Mesothelial cell of epicardium (in vitro differentiated cells): ENCODE measurements around the gene FKBP2. TPM values are rescaled to one million over a fixed set of nuclear protein-coding genes. Genes with fewer than 3 reads are reported as not detected.
A peak's percentile ranks its signal among the peaks of the same experiment; 100 is the strongest.

Source experiments
- DNase-seq, 2 experiments: peaks; one replicate each; pipeline ENCODE4 v3.0.0; 2021; ENCODE audit warnings: low spot score in 2 of 2; ENCODE audit not compliant: unreplicated experiment in 2 of 2
- H3K27ac Mint-ChIP-seq: 2 replicates; pipeline ENCODE4 v1.8.0; 2021; ENCODE audit warnings: mixed read lengths
- H3K27me3 Mint-ChIP-seq: 2 replicates; pipeline ENCODE4 v1.8.0; 2021; ENCODE audit warnings: low read depth, mixed read lengths
- H3K36me3 Mint-ChIP-seq: 2 replicates; pipeline ENCODE4 v1.8.0; 2021; ENCODE audit warnings: mixed read lengths
- H3K4me1 Mint-ChIP-seq: 2 replicates; pipeline ENCODE4 v1.8.0; 2021; ENCODE audit warnings: mixed read lengths
- H3K4me3 Mint-ChIP-seq: 2 replicates; pipeline ENCODE4 v1.8.0; 2021; ENCODE audit warnings: mild to moderate bottlenecking, moderate library complexity, mixed read lengths
- H3K9me3 Mint-ChIP-seq: 2 replicates; pipeline ENCODE4 v1.8.0; 2021; ENCODE audit warnings: mixed read lengths
- total RNA-seq: library from RNA; stranded (reverse); gene quantifications from 3 replicates; pipeline ENCODE4 v1.2.1, GENCODE V29; 2021
- TF ChIP-seq, protein P1 (sequence below): fragments of 200-600 bp; sonication (generic); IDR thresholded peaks from one replicate; pipeline ENCODE4 v1.5.0; 2021; ENCODE audit warnings: antibody characterized with exemption; ENCODE audit not compliant: unreplicated experiment

Gene FKBP2
- total RNA-seq, 1 donor from 2014 or later = 36.4 TPM

DNA sequence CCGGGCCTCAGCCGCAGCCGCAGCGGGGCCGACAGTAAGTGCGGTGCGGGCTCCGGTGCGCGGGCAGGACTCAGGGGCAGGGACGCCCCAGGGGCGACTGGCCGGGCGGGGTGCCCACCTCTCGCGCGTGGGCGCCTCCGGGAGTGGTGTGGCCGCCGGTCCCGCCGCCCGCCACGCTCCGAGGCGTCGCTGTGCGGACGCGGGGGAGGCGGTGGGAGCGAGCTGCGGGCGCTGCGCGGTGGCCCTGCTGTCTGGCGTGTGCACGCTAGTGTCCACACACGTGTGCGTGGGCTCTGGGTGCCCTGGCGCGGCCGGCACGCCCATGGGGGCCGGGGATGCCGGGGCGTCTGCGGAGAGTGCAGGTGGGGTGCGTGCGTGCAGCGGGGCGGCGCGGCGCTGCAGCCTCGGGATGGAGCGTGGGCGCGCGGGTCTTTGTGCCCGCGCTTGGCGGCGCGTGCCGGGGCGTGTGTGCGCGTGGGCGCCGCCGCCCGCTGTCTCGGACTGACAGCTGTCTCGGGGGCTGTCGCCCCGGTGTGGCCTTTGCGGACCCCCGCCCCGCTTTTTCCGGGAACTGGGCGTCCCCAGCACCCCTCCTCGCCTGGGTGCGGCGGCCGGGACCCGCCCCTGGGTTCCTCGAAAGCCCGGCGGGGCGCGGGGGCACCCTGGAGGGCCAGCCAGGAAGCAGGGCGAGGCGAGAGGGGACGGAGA is 51.0 kb downstream of the FKBP2 start:
- H3K4me3 Mint-ChIP-seq = peak overlapping the region; percentile 42
- H3K9me3 Mint-ChIP-seq = no peaks in the 10 kb centered on the region
- peaks cover 71% of the 10 kb centered on the region for H3K27me3 Mint-ChIP-seq
- no peak overlapping the region for H3K27ac Mint-ChIP-seq
- TF ChIP-seq, protein P1, sequence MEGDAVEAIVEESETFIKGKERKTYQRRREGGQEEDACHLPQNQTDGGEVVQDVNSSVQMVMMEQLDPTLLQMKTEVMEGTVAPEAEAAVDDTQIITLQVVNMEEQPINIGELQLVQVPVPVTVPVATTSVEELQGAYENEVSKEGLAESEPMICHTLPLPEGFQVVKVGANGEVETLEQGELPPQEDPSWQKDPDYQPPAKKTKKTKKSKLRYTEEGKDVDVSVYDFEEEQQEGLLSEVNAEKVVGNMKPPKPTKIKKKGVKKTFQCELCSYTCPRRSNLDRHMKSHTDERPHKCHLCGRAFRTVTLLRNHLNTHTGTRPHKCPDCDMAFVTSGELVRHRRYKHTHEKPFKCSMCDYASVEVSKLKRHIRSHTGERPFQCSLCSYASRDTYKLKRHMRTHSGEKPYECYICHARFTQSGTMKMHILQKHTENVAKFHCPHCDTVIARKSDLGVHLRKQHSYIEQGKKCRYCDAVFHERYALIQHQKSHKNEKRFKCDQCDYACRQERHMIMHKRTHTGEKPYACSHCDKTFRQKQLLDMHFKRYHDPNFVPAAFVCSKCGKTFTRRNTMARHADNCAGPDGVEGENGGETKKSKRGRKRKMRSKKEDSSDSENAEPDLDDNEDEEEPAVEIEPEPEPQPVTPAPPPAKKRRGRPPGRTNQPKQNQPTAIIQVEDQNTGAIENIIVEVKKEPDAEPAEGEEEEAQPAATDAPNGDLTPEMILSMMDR = no peak
- H3K36me3 Mint-ChIP-seq = peaks cover 8% of the 10 kb centered on the region
- H3K4me1 Mint-ChIP-seq = peaks cover 9% of the 10 kb centered on the region
- no peak for DNase-seq

DNA sequence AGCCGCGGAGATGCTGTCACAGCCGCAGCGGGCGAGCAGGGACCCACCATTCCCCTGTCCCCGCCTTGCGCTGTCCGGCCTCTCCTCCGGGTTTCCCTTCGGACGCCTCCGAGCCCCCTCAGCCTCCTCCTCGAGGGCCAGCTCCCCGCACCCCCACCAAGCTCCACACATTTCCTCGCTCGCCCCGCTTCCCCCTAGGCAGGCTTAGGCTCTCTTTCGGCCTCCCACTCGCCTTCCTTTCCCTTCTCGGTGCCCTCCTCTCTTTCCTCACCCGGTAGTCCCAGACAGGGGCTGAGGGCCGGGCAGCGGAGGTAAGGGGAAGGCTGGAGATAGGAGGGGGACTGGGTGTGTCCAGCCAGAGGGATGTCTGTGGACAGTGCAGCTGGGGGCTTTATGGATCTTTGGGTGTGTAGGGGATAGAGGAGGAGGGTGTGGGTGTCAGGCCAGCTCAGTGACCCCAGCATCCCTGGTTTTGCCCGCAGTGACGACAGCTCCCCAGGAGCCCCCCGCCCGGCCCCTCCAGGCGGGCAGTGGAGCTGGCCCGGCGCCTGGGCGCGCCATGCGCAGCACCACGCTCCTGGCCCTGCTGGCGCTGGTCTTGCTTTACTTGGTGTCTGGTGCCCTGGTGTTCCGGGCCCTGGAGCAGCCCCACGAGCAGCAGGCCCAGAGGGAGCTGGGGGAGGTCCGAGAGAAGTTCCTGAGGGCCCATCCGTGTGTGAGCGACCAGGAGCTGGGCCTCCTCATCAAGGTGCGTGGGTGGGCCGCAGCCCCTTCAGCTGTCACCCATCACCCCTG is 51.8 kb downstream of the FKBP2 start:
- TF ChIP-seq, protein P1 = no peak
- Mint-ChIP-seq H3K9me3 (no peaks in the 10 kb centered on the region), H3K27me3 (peaks cover 79% of the 10 kb centered on the region), H3K36me3 (peaks cover 8% of the 10 kb centered on the region), H3K4me1 (peaks cover 6% of the 10 kb centered on the region), H3K4me3 (peak overlapping the region; percentile 42), H3K27ac (no peak overlapping the region)
- DNase-seq = no peak

Other genes with a start within 250 kb of the FKBP2 start
- gene FLRT1, start 205.2 kb upstream of the FKBP2 start, total RNA-seq = 7.1 to 7.9 TPM (median 7.3 TPM) in 3 replicates
- gene MACROD1, start 75.0 kb upstream of the FKBP2 start, total RNA-seq = 39.0 to 44.0 TPM (median 39.4 TPM) in 3 replicates
- gene STIP1, start 54.9 kb upstream of the FKBP2 start, total RNA-seq = 127 to 133 TPM (median 131 TPM) in 3 replicates
- gene FERMT3, start 34.4 kb upstream of the FKBP2 start, total RNA-seq = 4.8 to 8.4 TPM (median 5.9 TPM) in 3 replicates
- gene TRPT1, start 14.9 kb upstream of the FKBP2 start, total RNA-seq = 38.9 to 41.1 TPM (median 40.9 TPM) in 3 replicates
- gene NUDT22, start 14.8 kb upstream of the FKBP2 start, total RNA-seq = 31.9 to 35.6 TPM (median 33.7 TPM) in 3 replicates
- 43.6 to 49.4 TPM (median 45.0 TPM) in 3 replicates for gene DNAJC4, start 10.5 kb upstream of the FKBP2 start, total RNA-seq
- 83.2 to 90.1 TPM (median 85.8 TPM) in 3 replicates for gene VEGFB, start 6.5 kb upstream of the FKBP2 start, total RNA-seq
- 119 to 131 TPM (median 124 TPM) in 3 replicates for gene PPP1R14B, start 5.8 kb downstream of the FKBP2 start, total RNA-seq
- gene PLCB3, start 10.4 kb downstream of the FKBP2 start, total RNA-seq = 34.9 to 35.7 TPM (median 35.7 TPM) in 3 replicates
- 50.2 to 53.1 TPM (median 52.2 TPM) in 3 replicates for gene BAD, start 43.6 kb downstream of the FKBP2 start, total RNA-seq
- gene GPR137, start 44.8 kb downstream of the FKBP2 start, total RNA-seq = 43.8 to 45.1 TPM (median 44.6 TPM) in 3 replicates
- 0.22 to 0.58 TPM (median 0.27 TPM) in 3 replicates for gene KCNK4, start 50.2 kb downstream of the FKBP2 start, total RNA-seq
- gene CATSPERZ, start 59.3 kb downstream of the FKBP2 start, total RNA-seq = 0.47 TPM in 1 of 3 replicates, not detected in the others
- 23.2 to 26.6 TPM (median 26.4 TPM) in 3 replicates for gene ESRRA, start 64.4 kb downstream of the FKBP2 start, total RNA-seq
- 178 to 201 TPM (median 184 TPM) in 3 replicates for gene TRMT112, start 76.5 kb downstream of the FKBP2 start, total RNA-seq
- 134 to 139 TPM (median 139 TPM) in 3 replicates for gene PRDX5, start 77.0 kb downstream of the FKBP2 start, total RNA-seq
- 10.1 to 12.0 TPM (median 11.5 TPM) in 3 replicates for gene CCDC88B, start 99.1 kb downstream of the FKBP2 start, total RNA-seq
- gene RPS6KA4, start 118.1 kb downstream of the FKBP2 start, total RNA-seq = 27.6 to 30.1 TPM (median 30.1 TPM) in 3 replicates